DOHH2 (cell line): ENCODE results near the gene RINT1.
"Not testable (repeated sequence)": the region's sequence is repeated elsewhere in the genome, so short reads cannot be mapped to it uniquely, and the experiment has no call there.

Experiments
- EZH2phosphoT487 ChIP-seq: fragments of 200-600 bp; sonication (generic); IDR thresholded peaks from 2 replicates; pipeline ENCODE4 v1.6.1; 2017; ENCODE audit warnings: borderline replicate concordance, mild to moderate bottlenecking, antibody characterized with exemption, low read length, moderate library complexity, mixed read lengths
- TF ChIP-seq, protein P1 (sequence below): fragments of 200-600 bp; sonication (generic); IDR thresholded peaks from one replicate; pipeline ENCODE4 v1.5.1; 2014; ENCODE audit warnings: antibody characterized with exemption, mild to moderate bottlenecking, low read depth, low read length; ENCODE audit not compliant: poor library complexity, severe bottlenecking

DNA sequence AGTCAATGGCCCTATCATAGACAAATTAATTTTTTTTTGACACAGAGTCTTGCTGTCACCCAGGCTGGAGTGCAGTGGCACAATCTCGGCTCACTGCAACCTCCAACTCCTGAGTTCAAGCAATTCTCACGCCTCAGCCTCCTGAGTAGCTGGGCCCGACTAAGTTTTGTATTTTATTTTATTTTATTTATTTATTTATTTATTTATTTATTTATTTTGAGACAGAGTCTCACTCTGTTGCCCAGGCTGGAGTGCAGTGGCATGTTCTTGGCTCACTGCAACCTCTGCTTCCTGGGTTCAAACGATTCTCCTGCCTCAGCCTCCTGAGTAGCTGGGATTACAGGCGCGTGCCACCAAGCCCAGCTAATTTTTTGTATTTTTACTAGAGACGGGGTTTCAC is 16.4 kb upstream of the RINT1 start:
- TF ChIP-seq, protein P1, sequence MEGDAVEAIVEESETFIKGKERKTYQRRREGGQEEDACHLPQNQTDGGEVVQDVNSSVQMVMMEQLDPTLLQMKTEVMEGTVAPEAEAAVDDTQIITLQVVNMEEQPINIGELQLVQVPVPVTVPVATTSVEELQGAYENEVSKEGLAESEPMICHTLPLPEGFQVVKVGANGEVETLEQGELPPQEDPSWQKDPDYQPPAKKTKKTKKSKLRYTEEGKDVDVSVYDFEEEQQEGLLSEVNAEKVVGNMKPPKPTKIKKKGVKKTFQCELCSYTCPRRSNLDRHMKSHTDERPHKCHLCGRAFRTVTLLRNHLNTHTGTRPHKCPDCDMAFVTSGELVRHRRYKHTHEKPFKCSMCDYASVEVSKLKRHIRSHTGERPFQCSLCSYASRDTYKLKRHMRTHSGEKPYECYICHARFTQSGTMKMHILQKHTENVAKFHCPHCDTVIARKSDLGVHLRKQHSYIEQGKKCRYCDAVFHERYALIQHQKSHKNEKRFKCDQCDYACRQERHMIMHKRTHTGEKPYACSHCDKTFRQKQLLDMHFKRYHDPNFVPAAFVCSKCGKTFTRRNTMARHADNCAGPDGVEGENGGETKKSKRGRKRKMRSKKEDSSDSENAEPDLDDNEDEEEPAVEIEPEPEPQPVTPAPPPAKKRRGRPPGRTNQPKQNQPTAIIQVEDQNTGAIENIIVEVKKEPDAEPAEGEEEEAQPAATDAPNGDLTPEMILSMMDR: not testable (repeated sequence)
- not testable (repeated sequence) for TF ChIP-seq EZH2phosphoT487
